Natural killer cell (primary cell): ENCODE results near the gene PLN. TPM values are rescaled to one million over a fixed set of nuclear protein-coding genes. Genes with fewer than 3 reads are reported as not detected.

Experiments
- ATAC-seq, 3 donors: fragments of 150-1000 bp in 2 of 3; fragments of 200-7000 bp in 1 of 3; cut with Tn5 transposase; 1 replicate in 1 of 3; 2 replicates in 2 of 3; pipeline ENCODE4 v1.10.0; 2021; ENCODE audit warnings: mild to moderate bottlenecking in 2 of 3, moderate library complexity in 2 of 3
- DNase-seq, 2 donors: peaks; one replicate each; pipeline versions ENCODE4 v3.0.0 to v3.0.0-alpha.2; 2013 to 2021; ENCODE audit warnings: mixed read lengths in 1 of 2
- H3K27ac ChIP-seq: one replicate; pipeline ENCODE4 v1.5.1; 2013; ENCODE audit warnings: mild to moderate bottlenecking, low read length
- H3K27me3 ChIP-seq: one replicate; pipeline ENCODE4 v1.6.1; 2013; ENCODE audit warnings: low read length; ENCODE audit not compliant: control insufficient read depth, insufficient read depth
- H3K36me3 ChIP-seq: one replicate; pipeline ENCODE4 v1.6.1; 2013; ENCODE audit warnings: low read length; ENCODE audit not compliant: control insufficient read depth, insufficient read depth
- H3K4me1 ChIP-seq: one replicate; pipeline ENCODE4 v1.6.1; 2013; ENCODE audit warnings: low read length; ENCODE audit not compliant: control insufficient read depth, insufficient read depth
- H3K4me3 ChIP-seq: one replicate; pipeline ENCODE4 v1.5.1; 2013; ENCODE audit warnings: low read length
- H3K9me3 ChIP-seq: one replicate; pipeline ENCODE4 v1.6.1; 2013; ENCODE audit warnings: low read length; ENCODE audit not compliant: control insufficient read depth, insufficient read depth
- H3K27ac Mint-ChIP-seq, 2 donors: one replicate each; pipeline ENCODE4 v1.8.0; 2022; ENCODE audit warnings: mild to moderate bottlenecking in 2 of 2, mixed read lengths in 2 of 2, moderate library complexity in 1 of 2
- H3K27me3 Mint-ChIP-seq, 2 donors: one replicate each; pipeline ENCODE4 v1.8.0; 2022; ENCODE audit warnings: low read depth in 2 of 2, mixed read lengths in 2 of 2
- H3K36me3 Mint-ChIP-seq: one replicate; pipeline ENCODE4 v1.8.0; 2022; ENCODE audit warnings: mixed read lengths
- H3K4me1 Mint-ChIP-seq, 2 donors: one replicate each; pipeline ENCODE4 v1.8.0; 2022; ENCODE audit warnings: mixed read lengths in 2 of 2
- H3K4me3 Mint-ChIP-seq: one replicate; pipeline ENCODE4 v1.8.0; 2022; ENCODE audit warnings: mild to moderate bottlenecking, moderate library complexity, mixed read lengths
- H3K9me3 Mint-ChIP-seq, 2 donors: one replicate each; pipeline ENCODE4 v1.8.0; 2022; ENCODE audit warnings: mixed read lengths in 2 of 2
- CTCF ChIP-seq: fragments of 200-600 bp; IDR thresholded peaks from one replicate; pipeline ENCODE4 v1.8.0; 2022; ENCODE audit warnings: antibody characterized with exemption
- WGBS: methylation state at CpG from one replicate; pipeline ENCODE4 v1.1.7; 2013; ENCODE audit warnings: missing lambda C conversion rate; ENCODE audit not compliant: insufficient coverage; 5-methylcytosine and 5-hydroxymethylcytosine counted together
- intact Hi-C: fragments of 100-400 bp; cut with micrococcal nuclease; formaldehyde crosslinking; loops from one replicate; pipeline ENCODE4 v1.14.2; 2022
- total RNA-seq, 4 donors: library from RNA; stranded (reverse); fragments of 120-200 nt in 1 of 4; gene quantifications; one replicate each; pipeline versions ENCODE4 v1.2.3 to v1.2.4, GENCODE V29; 2013 to 2022

The PLN gene
- total RNA-seq, 3 donors from 2014 or later (not counting 1 experiment from before 2014, with no cell fraction given), result not detected

- Mint-ChIP-seq H3K4me1 (peaks cover 22 to 26% of the 10 kb centered on the region in 2 donors), H3K36me3 (peaks cover 16% of the 10 kb centered on the region), H3K27me3 (no peaks in the 10 kb centered on the region), H3K27ac (no peak overlapping the region), H3K4me3 (no peak overlapping the region), H3K9me3 (no peaks in the 10 kb centered on the region)
- H3K36me3 ChIP-seq, result peaks cover 6% of the 10 kb centered on the region
- no peak overlapping the region for H3K4me3 ChIP-seq
- DNase-seq (no peak), ATAC-seq (no peak)
- no peaks in the 10 kb centered on the region for H3K9me3 ChIP-seq
- H3K27me3 ChIP-seq, result no peaks in the 10 kb centered on the region
- H3K27ac ChIP-seq, result no peak overlapping the region
- no peaks in the 10 kb centered on the region for H3K4me1 ChIP-seq
- no peak for TF ChIP-seq CTCF
- WGBS, result 95% methylated on average over 1 of the region's 1 CpG
- intact Hi-C loops, result no loop called here
Measured at GRCh38 chr6:118501765-118502164, 46.3 kb upstream of the PLN start.

- TF ChIP-seq CTCF, result no peak
- no peaks in the 10 kb centered on the region for H3K9me3 ChIP-seq
- no peak for ATAC-seq
- H3K27me3 Mint-ChIP-seq, result no peaks in the 10 kb centered on the region
- no peaks in the 10 kb centered on the region for H3K4me1 ChIP-seq
- no peaks in the 10 kb centered on the region for H3K27me3 ChIP-seq
- peaks cover 26 to 30% of the 10 kb centered on the region in 2 donors for H3K4me1 Mint-ChIP-seq
- H3K4me3 ChIP-seq, result no peak overlapping the region
- H3K4me3 Mint-ChIP-seq, result no peak overlapping the region
- 75% methylated on average over 2 of the region's 2 CpGs for WGBS
- H3K9me3 Mint-ChIP-seq, result no peaks in the 10 kb centered on the region
- peaks cover 6% of the 10 kb centered on the region for H3K36me3 ChIP-seq
- H3K27ac ChIP-seq, result no peak overlapping the region
- DNase-seq, result no peak
- H3K27ac Mint-ChIP-seq, result no peak overlapping the region
- H3K36me3 Mint-ChIP-seq, result peaks cover 16% of the 10 kb centered on the region
- intact Hi-C loops, result no loop called here
Measured at GRCh38 chr6:118502169-118502568, 45.9 kb upstream of the PLN start.

DNA sequence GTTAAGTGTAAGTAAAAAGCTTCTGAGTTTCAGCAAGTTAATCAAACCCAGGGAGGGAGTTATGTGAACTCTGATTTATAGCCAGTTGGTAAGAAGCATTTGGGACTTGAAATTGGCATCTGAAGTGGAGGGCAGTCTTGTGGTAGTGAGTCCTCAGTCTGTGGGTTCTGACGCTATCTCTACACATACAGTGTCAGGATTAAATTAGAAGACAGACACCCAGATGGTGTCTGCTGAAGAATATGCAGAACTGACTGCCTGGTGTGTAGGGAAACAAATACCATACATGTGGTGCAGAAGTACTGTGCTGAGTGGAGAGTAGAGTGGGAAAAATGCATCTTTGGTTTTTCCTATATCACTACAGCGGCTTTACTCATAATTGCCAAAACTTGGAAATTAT, 43.5 kb upstream of the PLN start:
- intact Hi-C loops, result no loop called here
- WGBS, result 100% methylated on average over 1 of the region's 2 CpGs
- no peaks in the 10 kb centered on the region for H3K9me3 Mint-ChIP-seq

More for the DNA sequence above, 43.5 kb upstream of the PLN start:
- Histone ChIP-seq H3K4me3 (no peak overlapping the region), H3K27me3 (no peaks in the 10 kb centered on the region), H3K4me1 (no peaks in the 10 kb centered on the region), H3K27ac (no peak overlapping the region), H3K9me3 (no peaks in the 10 kb centered on the region), H3K36me3 (peaks cover 4% of the 10 kb centered on the region)
- Mint-ChIP-seq H3K36me3 (peaks cover 16% of the 10 kb centered on the region), H3K4me1 (peaks cover 27 to 36% of the 10 kb centered on the region in 2 donors), H3K4me3 (no peak overlapping the region), H3K27ac (peak overlapping the region in 1 of 2 donors; percentile 35), H3K27me3 (no peaks in the 10 kb centered on the region)
- TF ChIP-seq CTCF, result no peak
- ATAC-seq (no peak), DNase-seq (no peak)
